Ecto neural progenitor cell (in vitro differentiated cells): ENCODE measurements around the gene PRM1.

Source experiments
- DNase-seq: peaks from one replicate; pipeline ENCODE4 v3.0.0-alpha.2; 2018; ENCODE audit warnings: low spot score

The PRM1 gene

GRCh38 chr16:11253995-11254912, 26.9 kb downstream of the PRM1 start:
- no peak for DNase-seq

- DNase-seq, result no peak
Observed at GRCh38 chr16:11253009-11253994, 27.8 kb downstream of the PRM1 start.

GRCh38 chr16:11252482-11252931, 28.6 kb downstream of the PRM1 start:
- no peak for DNase-seq

GRCh38 chr16:11251525-11252481, 29.3 kb downstream of the PRM1 start:
- no peak for DNase-seq

GRCh38 chr16:11250786-11251524, 30.2 kb downstream of the PRM1 start:
- DNase-seq, result no peak

- no peak for DNase-seq
Observed at GRCh38 chr16:11250091-11250785, 30.9 kb downstream of the PRM1 start.

GRCh38 chr16:11249233-11250061, 31.7 kb downstream of the PRM1 start:
- DNase-seq, result no peak

- no peak for DNase-seq
Observed at GRCh38 chr16:11248133-11248532, 33.0 kb downstream of the PRM1 start.

GRCh38 chr16:11245988-11246387, 35.1 kb downstream of the PRM1 start:
- no peak for DNase-seq

- DNase-seq, result no peak
Observed at GRCh38 chr16:11245222-11245737, 35.9 kb downstream of the PRM1 start.

GRCh38 chr16:11242658-11243057, 38.5 kb downstream of the PRM1 start:
- no peak for DNase-seq

- DNase-seq, result no peak
Observed at GRCh38 chr16:11241480-11242204, 39.5 kb downstream of the PRM1 start.

- DNase-seq, result no peak
Observed at GRCh38 chr16:11240636-11241473, 40.3 kb downstream of the PRM1 start.

GRCh38 chr16:11239644-11240632, 41.2 kb downstream of the PRM1 start:
- no peak for DNase-seq

GRCh38 chr16:11238272-11239202, 42.6 kb downstream of the PRM1 start:
- DNase-seq, result no peak
